K562 (cell line): Measurements from ENCODE around the gene GPR37L1. TPM values are rescaled to one million over a fixed set of nuclear protein-coding genes. Genes with fewer than 3 reads are reported as not detected.

Experiments used
- BCOR ChIP-seq: fragments of 450-650 bp; IDR thresholded peaks from 2 replicates; pipeline ENCODE4 v1.6.1; 2016
- CBFA2T2 ChIP-seq: fragments of 450-650 bp; conservative IDR thresholded peaks from 2 replicates; pipeline ENCODE4 v1.6.1; 2017; ENCODE audit warnings: mild to moderate bottlenecking
- E2F6 ChIP-seq, 2 experiments: IDR thresholded peaks; 2 replicates each; pipeline ENCODE4 v1.6.1; 2011; ENCODE audit warnings: borderline replicate concordance in 1 of 2, control low read depth in 1 of 2, low read depth in 1 of 2, low read length in 1 of 2, mild to moderate bottlenecking in 1 of 2, mixed read lengths in 1 of 2, moderate library complexity in 1 of 2; ENCODE audit not compliant: insufficient read depth in 1 of 2, insufficient read length in 1 of 2, poor library complexity in 1 of 2, severe bottlenecking in 1 of 2; ENCODE audit errors: extremely low read depth in 1 of 2
- GATAD2A ChIP-seq: fragments of 450-650 bp; IDR thresholded peaks from 2 replicates; pipeline ENCODE4 v1.6.1; 2017
- MBD1 ChIP-seq: fragments of 250-450 bp; sonication (Bioruptor Pico); IDR thresholded peaks from 2 replicates; pipeline ENCODE4 v1.8.0; 2022; ENCODE audit warnings: inconsistent platforms
- MGA ChIP-seq: fragments of 450-650 bp; IDR thresholded peaks from 2 replicates; pipeline ENCODE4 v1.6.1; 2016; ENCODE audit warnings: mild to moderate bottlenecking, moderate library complexity
- MNT ChIP-seq, 2 experiments: fragments of 450-650 bp; conservative IDR thresholded peaks; 2 replicates each; pipeline ENCODE4 v1.6.1; 2017; ENCODE audit warnings: mild to moderate bottlenecking in 2 of 2, moderate library complexity in 2 of 2
- PKNOX1 ChIP-seq: fragments of 450-650 bp; IDR thresholded peaks from 2 replicates; pipeline ENCODE4 v1.6.1; 2016
- TAL1 ChIP-seq: fragments of 450-650 bp; IDR thresholded peaks from 2 replicates; pipeline ENCODE4 v1.6.1; 2016; ENCODE audit warnings: mild to moderate bottlenecking
- polyA plus RNA-seq, 8 experiments: library from polyadenylated mRNA; depleted of rRNA in 4 of 8; stranded (reverse) in 5 of 8; unstranded in 3 of 8; fragments of >200 nt; fragmentation: Nextera tagmentation in 2 of 8; fragmentation: Illumina TruSeq in 1 of 8; extraction: Ambion mirVana in 2 of 8; extraction: Trizol in 1 of 8; gene quantifications; 2 replicates each; pipeline versions ENCODE4 v1.2.1 to v1.2.3, GENCODE V29; 2011 to 2014; ENCODE audit warnings: inconsistent platforms in 1 of 8, missing spikeins in 1 of 8
- total RNA-seq, 7 experiments: library from RNA; depleted of rRNA in 6 of 7; stranded (reverse); fragments of >200 nt in 6 of 7; fragmentation: Illumina TruSeq in 2 of 7; extraction: Trizol in 2 of 7; gene quantifications; 2 replicates each; pipeline versions ENCODE4 v1.2.1 to v1.2.3, GENCODE V29; 2011 to 2021; ENCODE audit warnings: low replicate concordance in 1 of 7

The GPR37L1 gene
- total and polyA plus RNA-seq, 9 of the 15 experiments (the other 6 are each of a cell fraction or from before 2014, with no cell fraction given) = not detected

GRCh38 chr1:202164271-202165037 is 41.7 kb downstream of the GPR37L1 start (continued):
- peak in 1 of 2 experiments; percentile 10 for TF ChIP-seq E2F6 (IDR thresholded peaks at IDR 0.05; ENCODE audit: borderline replicate concordance in 1 of 2, extremely low read depth in 1 of 2, insufficient read depth in 1 of 2, insufficient read length in 1 of 2, low read depth in 1 of 2, low read length in 1 of 2, poor library complexity in 1 of 2, severe bottlenecking in 1 of 2)
- peak; percentile 55; the same call in 1 of the 2 replicates for TF ChIP-seq PKNOX1
- TF ChIP-seq MNT (conservative IDR thresholded peaks at IDR 0.05) = peak; percentile 59 to 69
- peak; percentile 36; the same call in 1 of the 2 replicates for TF ChIP-seq CBFA2T2
- TF ChIP-seq MGA = peak; percentile 76
- no peak for TF ChIP-seq MBD1 (CRISPR knock-in tag)
- peak; percentile 94 for TF ChIP-seq GATAD2A
- 0 out of 2 replicates have a peak, but pooled peaks have one; percentile 4 for TF ChIP-seq BCOR
- peak; percentile 38; the same call in 1 of the 2 replicates for TF ChIP-seq TAL1
